ENCODE results near the gene EXOC4.

DNA sequence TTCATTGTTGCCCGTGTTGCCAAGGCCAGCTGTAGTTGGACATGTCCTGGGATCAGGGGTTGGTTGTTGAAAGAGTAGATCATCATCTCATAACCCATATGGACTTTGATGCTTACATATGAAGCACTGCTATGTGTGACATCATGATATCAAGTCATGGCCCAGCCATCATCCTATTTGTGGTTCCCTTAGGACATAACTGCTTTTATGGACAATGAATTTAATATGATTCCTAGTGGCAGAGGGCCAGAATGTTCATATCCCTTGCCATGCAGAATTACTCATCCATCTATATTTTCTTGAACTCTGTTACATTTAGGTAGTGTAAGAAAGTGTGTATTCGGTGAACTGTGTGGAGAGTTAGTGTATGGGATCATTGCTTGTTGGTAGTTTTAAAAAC is 530.4 kb downstream of the EXOC4 start:
- TF ChIP-seq, protein P1, sequence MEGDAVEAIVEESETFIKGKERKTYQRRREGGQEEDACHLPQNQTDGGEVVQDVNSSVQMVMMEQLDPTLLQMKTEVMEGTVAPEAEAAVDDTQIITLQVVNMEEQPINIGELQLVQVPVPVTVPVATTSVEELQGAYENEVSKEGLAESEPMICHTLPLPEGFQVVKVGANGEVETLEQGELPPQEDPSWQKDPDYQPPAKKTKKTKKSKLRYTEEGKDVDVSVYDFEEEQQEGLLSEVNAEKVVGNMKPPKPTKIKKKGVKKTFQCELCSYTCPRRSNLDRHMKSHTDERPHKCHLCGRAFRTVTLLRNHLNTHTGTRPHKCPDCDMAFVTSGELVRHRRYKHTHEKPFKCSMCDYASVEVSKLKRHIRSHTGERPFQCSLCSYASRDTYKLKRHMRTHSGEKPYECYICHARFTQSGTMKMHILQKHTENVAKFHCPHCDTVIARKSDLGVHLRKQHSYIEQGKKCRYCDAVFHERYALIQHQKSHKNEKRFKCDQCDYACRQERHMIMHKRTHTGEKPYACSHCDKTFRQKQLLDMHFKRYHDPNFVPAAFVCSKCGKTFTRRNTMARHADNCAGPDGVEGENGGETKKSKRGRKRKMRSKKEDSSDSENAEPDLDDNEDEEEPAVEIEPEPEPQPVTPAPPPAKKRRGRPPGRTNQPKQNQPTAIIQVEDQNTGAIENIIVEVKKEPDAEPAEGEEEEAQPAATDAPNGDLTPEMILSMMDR (IDR thresholded peaks at IDR 0.05; ENCODE audit: control extremely low read depth in 1 of 3, insufficient read depth in 1 of 3, low read depth in 1 of 3, low read length in 3 of 3): no peak
- TF ChIP-seq JUN (IDR thresholded peaks at IDR 0.05; ENCODE audit: low read depth, low read length) (no peak), EZH2 (IDR thresholded peaks at IDR 0.05; ENCODE audit: low read depth, low read length, severe bottlenecking) (no peak), YY1 (IDR thresholded peaks at IDR 0.05; ENCODE audit: low read depth, low read length) (no peak), SP1 (IDR thresholded peaks at IDR 0.05; ENCODE audit: low read depth, low read length) (no peak), CHD1 (IDR thresholded peaks at IDR 0.05; ENCODE audit: low read depth, low read length) (no peak), SIX5 (IDR thresholded peaks at IDR 0.05; ENCODE audit: low read depth, low read length) (no peak), POU5F1 (IDR thresholded peaks at IDR 0.05; ENCODE audit: low read depth, low read length) (no peak), EP300 (IDR thresholded peaks at IDR 0.05; ENCODE audit: borderline replicate concordance in 1 of 2, low read depth in 2 of 2, low read length in 2 of 2) (no peak), KDM5A (IDR thresholded peaks at IDR 0.05; ENCODE audit: low read length) (no peak), POLR2AphosphoS5 (IDR thresholded peaks at IDR 0.05; ENCODE audit: low read depth, low read length) (no peak), NANOG (IDR thresholded peaks at IDR 0.05; ENCODE audit: insufficient read depth, low read depth, low read length, poor library complexity, severe bottlenecking) (no peak), ASH2L (IDR thresholded peaks at IDR 0.05; ENCODE audit: low read length) (no peak)
- TF ChIP-seq, protein P2, sequence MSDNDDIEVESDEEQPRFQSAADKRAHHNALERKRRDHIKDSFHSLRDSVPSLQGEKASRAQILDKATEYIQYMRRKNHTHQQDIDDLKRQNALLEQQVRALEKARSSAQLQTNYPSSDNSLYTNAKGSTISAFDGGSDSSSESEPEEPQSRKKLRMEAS (IDR thresholded peaks at IDR 0.05): no peak
